Activated CD8-positive, alpha-beta T cell treated with anti-CD3 and anti-CD28 coated beads for 36 hours (primary cell): ENCODE results near the gene TJP2. TPM values are rescaled to one million over a fixed set of nuclear protein-coding genes. Genes with fewer than 3 reads are reported as not detected.

Source experiments
- ATAC-seq: fragments of 200-7000 bp; cut with Tn5 transposase; one replicate; pipeline ENCODE4 v1.10.0; 2021; ENCODE audit warnings: mild to moderate bottlenecking, moderate library complexity
- CTCF ChIA-PET: fragments of 350-600 bp; sonication (Branson Sonifier 250); formaldehyde crosslinking; loops from one replicate; lab custom pipeline; 2021; ENCODE audit warnings: antibody characterized with exemption; lab: Charles Lee
- POLR2A ChIA-PET: fragments of 350-600 bp; sonication (Branson Sonifier 250); formaldehyde crosslinking; loops from one replicate; lab custom pipeline; 2021; ENCODE audit warnings: antibody characterized with exemption; lab: Charles Lee
- DNase-seq: peaks from one replicate; pipeline ENCODE4 v3.0.0-alpha.2; 2020
- H3K27ac Mint-ChIP-seq: one replicate; pipeline ENCODE4 v1.8.0; 2021; ENCODE audit warnings: mild to moderate bottlenecking, mixed read lengths
- H3K27me3 Mint-ChIP-seq: one replicate; pipeline ENCODE4 v1.8.0; 2021; ENCODE audit warnings: mixed read lengths
- H3K36me3 Mint-ChIP-seq: one replicate; pipeline ENCODE4 v1.8.0; 2021; ENCODE audit warnings: low read depth, mixed read lengths
- H3K4me1 Mint-ChIP-seq: one replicate; pipeline ENCODE4 v1.8.0; 2021; ENCODE audit warnings: low read depth, mixed read lengths
- H3K4me3 Mint-ChIP-seq: one replicate; pipeline ENCODE4 v1.8.0; 2021; ENCODE audit warnings: mild to moderate bottlenecking, moderate library complexity, mixed read lengths
- H3K9me3 Mint-ChIP-seq: one replicate; pipeline ENCODE4 v1.8.0; 2021; ENCODE audit warnings: mixed read lengths
- intact Hi-C: fragments of 100-400 bp; cut with micrococcal nuclease; formaldehyde crosslinking; loops from one replicate; pipeline ENCODE4 v1.10.0; 2022
- total RNA-seq, 2 experiments: library from RNA; stranded (reverse); gene quantifications; one replicate each; pipeline ENCODE4 v1.2.3, GENCODE V29; 2021
- TF ChIP-seq, protein P1 (sequence below): fragments of 200-600 bp; IDR thresholded peaks from one replicate; pipeline ENCODE4 v1.8.0; 2022; ENCODE audit warnings: antibody characterized with exemption, mild to moderate bottlenecking

TJP2 gene
- total RNA-seq, 2 experiments from 2014 or later = 3.7 to 3.9 TPM

- TF ChIP-seq, protein P1, sequence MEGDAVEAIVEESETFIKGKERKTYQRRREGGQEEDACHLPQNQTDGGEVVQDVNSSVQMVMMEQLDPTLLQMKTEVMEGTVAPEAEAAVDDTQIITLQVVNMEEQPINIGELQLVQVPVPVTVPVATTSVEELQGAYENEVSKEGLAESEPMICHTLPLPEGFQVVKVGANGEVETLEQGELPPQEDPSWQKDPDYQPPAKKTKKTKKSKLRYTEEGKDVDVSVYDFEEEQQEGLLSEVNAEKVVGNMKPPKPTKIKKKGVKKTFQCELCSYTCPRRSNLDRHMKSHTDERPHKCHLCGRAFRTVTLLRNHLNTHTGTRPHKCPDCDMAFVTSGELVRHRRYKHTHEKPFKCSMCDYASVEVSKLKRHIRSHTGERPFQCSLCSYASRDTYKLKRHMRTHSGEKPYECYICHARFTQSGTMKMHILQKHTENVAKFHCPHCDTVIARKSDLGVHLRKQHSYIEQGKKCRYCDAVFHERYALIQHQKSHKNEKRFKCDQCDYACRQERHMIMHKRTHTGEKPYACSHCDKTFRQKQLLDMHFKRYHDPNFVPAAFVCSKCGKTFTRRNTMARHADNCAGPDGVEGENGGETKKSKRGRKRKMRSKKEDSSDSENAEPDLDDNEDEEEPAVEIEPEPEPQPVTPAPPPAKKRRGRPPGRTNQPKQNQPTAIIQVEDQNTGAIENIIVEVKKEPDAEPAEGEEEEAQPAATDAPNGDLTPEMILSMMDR = no peak
- Mint-ChIP-seq H3K4me1 (no peaks in the 10 kb centered on the region), H3K36me3 (no peaks in the 10 kb centered on the region), H3K4me3 (no peak overlapping the region), H3K27ac (no peak overlapping the region), H3K9me3 (no peaks in the 10 kb centered on the region), H3K27me3 (no peaks in the 10 kb centered on the region)
- ChIA-PET CTCF (interaction anchor here (1.1 to 1.7 kb wide), 2 partner anchors 9 to 121 kb away, joined by 3 to 12 read pairs; no protein-coding TSS in a partner anchor), POLR2A (no interaction called here)
- ATAC-seq (no peak), DNase-seq (no peak)
- intact Hi-C loops = no loop called here
Measured at GRCh38 chr9:69149321-69149807, 24.7 kb upstream of the TJP2 start.

GRCh38 chr9:69151506-69151905 lies 22.6 kb upstream of the TJP2 start:
- ChIA-PET POLR2A (no interaction called here), CTCF (no interaction called here)
- Mint-ChIP-seq H3K4me1 (no peaks in the 10 kb centered on the region), H3K9me3 (no peaks in the 10 kb centered on the region), H3K27ac (no peak overlapping the region), H3K36me3 (no peaks in the 10 kb centered on the region), H3K4me3 (no peak overlapping the region), H3K27me3 (no peaks in the 10 kb centered on the region)
- no peak for DNase-seq
- ATAC-seq = no peak
- intact Hi-C loops = no loop called here
- TF ChIP-seq, protein P1 = no peak

GRCh38 chr9:69153707-69154521 lies 20.2 kb upstream of the TJP2 start:
- no peak for ATAC-seq
- Mint-ChIP-seq H3K4me1 (no peaks in the 10 kb centered on the region), H3K4me3 (no peak overlapping the region), H3K27ac (no peak overlapping the region), H3K9me3 (no peaks in the 10 kb centered on the region), H3K36me3 (no peaks in the 10 kb centered on the region), H3K27me3 (no peaks in the 10 kb centered on the region)
- ChIA-PET POLR2A (no interaction called here), CTCF (interaction anchor here (0.8 to 1.3 kb wide), 3 partner anchors 32 to 118 kb away, joined by 3 to 5 read pairs (median 4); partner anchors contain the start of gene FXN)
- no peak for DNase-seq
- TF ChIP-seq, protein P1 = no peak
- intact Hi-C loops = no loop called here

DNA sequence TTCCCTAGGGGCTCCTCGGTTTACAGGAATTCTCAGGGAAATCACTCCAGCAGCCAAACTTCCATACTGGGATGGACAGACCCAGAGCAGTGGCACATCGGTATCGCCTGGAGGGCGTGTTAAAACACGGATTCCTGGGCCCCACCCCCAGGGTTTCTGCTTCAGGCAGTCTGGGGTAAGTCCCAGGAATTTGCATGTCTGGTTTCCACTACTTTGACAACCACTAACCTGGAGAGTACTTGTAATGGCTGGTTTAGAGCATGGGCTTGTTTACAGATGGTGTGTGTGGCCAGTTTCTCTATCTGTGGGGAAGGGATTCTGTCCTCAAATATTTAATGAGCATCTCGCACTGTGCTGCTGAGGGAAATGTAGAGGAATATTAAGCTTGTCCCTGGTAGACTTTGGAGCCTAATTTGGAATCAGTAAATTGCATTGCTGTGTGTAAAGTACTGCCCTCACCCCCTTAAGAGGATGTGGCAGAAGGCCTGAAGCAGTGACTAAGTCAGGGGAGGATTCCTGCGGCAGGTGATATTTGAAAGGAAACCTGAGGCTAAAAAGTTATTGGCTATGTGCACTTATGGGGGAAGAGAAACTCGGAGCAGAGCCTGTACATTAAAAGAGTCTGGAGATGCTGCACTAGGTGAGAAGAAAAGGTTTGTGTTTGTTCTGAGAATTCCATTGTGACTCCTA lies 18.6 kb upstream of the TJP2 start:
- Mint-ChIP-seq H3K4me1 (no peaks in the 10 kb centered on the region), H3K36me3 (no peaks in the 10 kb centered on the region), H3K27ac (no peak overlapping the region), H3K27me3 (no peaks in the 10 kb centered on the region), H3K9me3 (no peaks in the 10 kb centered on the region), H3K4me3 (no peak overlapping the region)
- ChIA-PET POLR2A (interaction anchor here (0.6 to 1.2 kb wide), 2 partner anchors 9 to 553 kb away, joined by 3 to 5 read pairs; no protein-coding TSS in a partner anchor), CTCF (interaction anchor here (0.8 to 1.3 kb wide), 2 partner anchors 38 to 101 kb away, joined by 4 to 5 read pairs; no protein-coding TSS in a partner anchor)
- intact Hi-C loops = no loop called here
- TF ChIP-seq, protein P1 = no peak
- DNase-seq = no peak
- no peak for ATAC-seq
